ENCODE data around the gene DQX1.

DNA sequence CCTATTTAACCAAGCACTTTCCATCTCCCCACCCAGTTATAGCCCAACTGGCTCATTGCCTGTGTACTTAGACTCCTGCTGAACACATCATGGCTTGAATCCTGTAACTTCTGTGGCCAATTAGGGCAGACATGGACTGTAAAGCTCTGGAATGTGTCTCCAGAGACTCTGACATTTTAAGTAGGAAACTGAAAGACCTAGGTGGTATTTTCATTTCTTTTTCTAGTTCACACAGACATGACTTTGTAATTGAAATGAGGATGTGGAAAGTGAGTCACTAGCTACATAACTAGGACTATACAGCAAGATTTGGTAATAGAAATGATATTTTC, 40.7 kb upstream of the DQX1 start:
- TF ChIP-seq POLR2A (IDR thresholded peaks at IDR 0.05; ENCODE audit: control extremely low read depth in 1 of 2, low read depth in 2 of 2, low read length in 2 of 2) (no peak), EZH2 (IDR thresholded peaks at IDR 0.05; ENCODE audit: low read depth, low read length, severe bottlenecking) (no peak), PHF8 (conservative IDR thresholded peaks at IDR 0.05; ENCODE audit: low read depth, low read length) (no peak), YY1 (IDR thresholded peaks at IDR 0.05; ENCODE audit: low read depth, low read length) (no peak), CREB1 (IDR thresholded peaks at IDR 0.05) (no peak), RXRA (IDR thresholded peaks at IDR 0.05; ENCODE audit: insufficient read depth, low read depth, low read length) (no peak), JUN (IDR thresholded peaks at IDR 0.05; ENCODE audit: low read depth, low read length) (no peak), CHD2 (IDR thresholded peaks at IDR 0.05; ENCODE audit: low read length) (no peak), BRCA1 (IDR thresholded peaks at IDR 0.05; ENCODE audit: low read depth, low read length) (no peak), TAF1 (IDR thresholded peaks at IDR 0.05; ENCODE audit: low read depth, low read length) (no peak), CEBPB (IDR thresholded peaks at IDR 0.05; ENCODE audit: low read depth, low read length) (no peak)
- TF ChIP-seq, protein P1, sequence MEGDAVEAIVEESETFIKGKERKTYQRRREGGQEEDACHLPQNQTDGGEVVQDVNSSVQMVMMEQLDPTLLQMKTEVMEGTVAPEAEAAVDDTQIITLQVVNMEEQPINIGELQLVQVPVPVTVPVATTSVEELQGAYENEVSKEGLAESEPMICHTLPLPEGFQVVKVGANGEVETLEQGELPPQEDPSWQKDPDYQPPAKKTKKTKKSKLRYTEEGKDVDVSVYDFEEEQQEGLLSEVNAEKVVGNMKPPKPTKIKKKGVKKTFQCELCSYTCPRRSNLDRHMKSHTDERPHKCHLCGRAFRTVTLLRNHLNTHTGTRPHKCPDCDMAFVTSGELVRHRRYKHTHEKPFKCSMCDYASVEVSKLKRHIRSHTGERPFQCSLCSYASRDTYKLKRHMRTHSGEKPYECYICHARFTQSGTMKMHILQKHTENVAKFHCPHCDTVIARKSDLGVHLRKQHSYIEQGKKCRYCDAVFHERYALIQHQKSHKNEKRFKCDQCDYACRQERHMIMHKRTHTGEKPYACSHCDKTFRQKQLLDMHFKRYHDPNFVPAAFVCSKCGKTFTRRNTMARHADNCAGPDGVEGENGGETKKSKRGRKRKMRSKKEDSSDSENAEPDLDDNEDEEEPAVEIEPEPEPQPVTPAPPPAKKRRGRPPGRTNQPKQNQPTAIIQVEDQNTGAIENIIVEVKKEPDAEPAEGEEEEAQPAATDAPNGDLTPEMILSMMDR (IDR thresholded peaks at IDR 0.05; ENCODE audit: control extremely low read depth in 1 of 3, insufficient read depth in 1 of 3, low read depth in 1 of 3, low read length in 3 of 3), result no peak
- TF ChIP-seq, protein P2, sequence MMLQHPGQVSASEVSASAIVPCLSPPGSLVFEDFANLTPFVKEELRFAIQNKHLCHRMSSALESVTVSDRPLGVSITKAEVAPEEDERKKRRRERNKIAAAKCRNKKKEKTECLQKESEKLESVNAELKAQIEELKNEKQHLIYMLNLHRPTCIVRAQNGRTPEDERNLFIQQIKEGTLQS (IDR thresholded peaks at IDR 0.05; ENCODE audit: insufficient read depth, low read depth, low read length), result no peak
- TF ChIP-seq, protein P3, sequence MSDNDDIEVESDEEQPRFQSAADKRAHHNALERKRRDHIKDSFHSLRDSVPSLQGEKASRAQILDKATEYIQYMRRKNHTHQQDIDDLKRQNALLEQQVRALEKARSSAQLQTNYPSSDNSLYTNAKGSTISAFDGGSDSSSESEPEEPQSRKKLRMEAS (IDR thresholded peaks at IDR 0.05), result no peak
